GM23248 (cell line): Measurements from ENCODE around the gene KIF1A. TPM values are rescaled to one million over a fixed set of nuclear protein-coding genes. Genes with fewer than 3 reads are reported as not detected.
"Not testable (repeated sequence)": the region's sequence is repeated elsewhere in the genome, so short reads cannot be mapped to it uniquely, and the experiment has no call there.

Experiments
- DNase-seq: peaks from one replicate; pipeline ENCODE4 v3.0.0-alpha.2; 2015
- H2AFZ ChIP-seq: fragments of 200-600 bp; sonication (generic); 2 replicates; pipeline ENCODE4 v1.6.1; 2016; ENCODE audit warnings: antibody characterized with exemption
- H3F3A ChIP-seq: fragments of 200-600 bp; sonication (generic); 2 replicates; pipeline ENCODE4 v1.6.1; 2016; ENCODE audit warnings: mild to moderate bottlenecking, antibody characterized with exemption, mixed run types; ENCODE audit not compliant: insufficient read depth
- H3K27ac ChIP-seq: fragments of 200-600 bp; sonication (generic); 2 replicates; pipeline ENCODE4 v1.5.1; 2016; ENCODE audit warnings: mild to moderate bottlenecking
- H3K27me3 ChIP-seq: fragments of 200-600 bp; sonication (generic); replicated peaks from 2 replicates; pipeline ENCODE4 v1.6.1; 2016; ENCODE audit warnings: mild to moderate bottlenecking; ENCODE audit not compliant: insufficient read depth
- H3K36me3 ChIP-seq: fragments of 200-600 bp; sonication (generic); 2 replicates; pipeline ENCODE4 v1.6.1; 2016; ENCODE audit warnings: low read depth, mild to moderate bottlenecking
- H3K4me1 ChIP-seq: fragments of 200-600 bp; sonication (generic); 2 replicates; pipeline ENCODE4 v1.6.1; 2016; ENCODE audit warnings: mild to moderate bottlenecking; ENCODE audit not compliant: insufficient read depth
- H3K4me2 ChIP-seq: fragments of 200-600 bp; sonication (generic); one replicate; pipeline ENCODE4 v1.6.1; 2016; ENCODE audit warnings: mild to moderate bottlenecking; ENCODE audit not compliant: unreplicated experiment
- H3K4me3 ChIP-seq: fragments of 200-600 bp; sonication (generic); 2 replicates; pipeline ENCODE4 v1.5.1; 2016; ENCODE audit warnings: mild to moderate bottlenecking
- H3K79me2 ChIP-seq: fragments of 200-600 bp; sonication (generic); 2 replicates; pipeline ENCODE4 v1.6.1; 2016; ENCODE audit warnings: mild to moderate bottlenecking; ENCODE audit not compliant: insufficient read depth
- H3K9ac ChIP-seq: fragments of 200-600 bp; sonication (generic); 2 replicates; pipeline ENCODE4 v1.6.1; 2016; ENCODE audit warnings: mild to moderate bottlenecking
- H3K9me2 ChIP-seq: fragments of 200-600 bp; sonication (generic); 2 replicates; pipeline ENCODE4 v1.6.1; 2016; ENCODE audit warnings: mixed run types, mild to moderate bottlenecking, moderate library complexity; ENCODE audit not compliant: insufficient read depth
- H3K9me3 ChIP-seq: fragments of 200-600 bp; sonication (generic); one replicate; pipeline ENCODE4 v1.6.1; 2017; ENCODE audit warnings: low read depth
- H4K20me1 ChIP-seq: fragments of 200-600 bp; sonication (generic); 2 replicates; pipeline ENCODE4 v1.6.0; 2016; ENCODE audit not compliant: insufficient read depth
- WGBS, 2 experiments: methylation state at CpG; one replicate each; pipeline ENCODE4 v1.1.6; 2015 to 2017; ENCODE audit warnings: low lambda C conversion rate in 2 of 2, low coverage in 1 of 2; ENCODE audit errors: missing lambda C conversion rate in 2 of 2; 5-methylcytosine and 5-hydroxymethylcytosine counted together
- in situ Hi-C: fragments of 300-500 bp; cut with MboI; formaldehyde crosslinking; loops from 2 replicates; pipeline ENCODE4 v1.15.0; 2020
- polyA plus RNA-seq: library from polyadenylated mRNA; unstranded; fragments of >200 nt; fragmentation: Nextera tagmentation; extraction: Ambion mirVana; gene quantifications from 2 replicates; pipeline ENCODE4 v1.2.1, GENCODE V29; 2016
- total RNA-seq: library from RNA; depleted of rRNA; stranded (reverse); fragments of >200 nt; shearing (Covaris generic); gene quantifications from 2 replicates; pipeline ENCODE4 v1.2.3, GENCODE V29; 2014

The KIF1A gene
- total and polyA plus RNA-seq, 2 experiments from 2014 or later, result under 0.01 to 0.05 TPM

DNA sequence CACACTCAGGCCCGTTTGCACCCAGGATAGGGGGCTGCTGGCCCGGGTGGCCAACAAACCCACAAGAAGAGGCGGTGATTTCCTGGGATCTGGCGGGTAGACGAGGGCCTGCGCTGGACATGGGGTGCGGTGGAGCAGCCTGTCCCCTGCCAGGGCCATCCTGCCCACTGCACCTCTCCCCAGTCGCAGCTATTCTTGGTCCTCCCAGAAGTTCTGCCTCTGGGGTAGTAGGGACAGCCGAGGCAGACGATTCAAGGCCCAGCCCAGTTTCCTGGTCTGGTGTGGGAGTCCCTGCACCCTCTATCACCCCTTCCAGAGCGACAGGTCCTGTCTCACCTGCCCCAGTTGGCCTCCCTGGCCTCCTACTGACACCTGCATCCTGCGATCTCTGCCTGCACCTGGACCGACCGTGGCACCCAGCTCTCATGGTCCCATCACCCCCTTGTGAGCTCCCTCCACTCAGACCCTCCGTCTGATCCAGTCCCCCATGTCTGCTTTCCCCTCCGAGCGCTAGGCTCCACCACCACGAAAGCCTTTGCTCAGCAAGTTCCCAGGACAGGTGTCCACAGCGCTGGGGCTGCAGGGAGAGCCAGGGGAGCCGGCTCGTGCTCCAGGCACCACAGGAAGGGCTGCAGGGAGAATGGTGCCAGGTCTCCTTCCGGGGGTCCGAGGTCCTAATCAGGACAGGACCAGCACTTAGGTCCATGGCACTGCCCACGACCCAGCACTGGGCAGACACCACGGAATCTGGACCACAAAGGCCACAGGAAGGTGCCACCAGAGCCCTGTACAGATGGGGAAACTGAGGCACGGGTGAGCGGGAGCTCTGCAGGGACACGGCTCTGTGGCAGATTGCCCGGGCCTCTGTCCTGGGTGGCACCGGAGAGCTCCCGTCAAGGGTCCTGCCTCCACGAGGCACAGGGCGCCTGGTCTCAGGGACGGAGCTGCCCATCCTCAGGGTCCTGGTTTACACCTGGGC lies 127.1 kb downstream of the KIF1A start:
- H3K9me3 ChIP-seq, in situ Hi-C loops: not testable (repeated sequence)
- whole genome bisulfite sequencing, 2 experiments, result 60 to 62% methylated on average over 14 to 17 of the region's 34 CpGs

DNA sequence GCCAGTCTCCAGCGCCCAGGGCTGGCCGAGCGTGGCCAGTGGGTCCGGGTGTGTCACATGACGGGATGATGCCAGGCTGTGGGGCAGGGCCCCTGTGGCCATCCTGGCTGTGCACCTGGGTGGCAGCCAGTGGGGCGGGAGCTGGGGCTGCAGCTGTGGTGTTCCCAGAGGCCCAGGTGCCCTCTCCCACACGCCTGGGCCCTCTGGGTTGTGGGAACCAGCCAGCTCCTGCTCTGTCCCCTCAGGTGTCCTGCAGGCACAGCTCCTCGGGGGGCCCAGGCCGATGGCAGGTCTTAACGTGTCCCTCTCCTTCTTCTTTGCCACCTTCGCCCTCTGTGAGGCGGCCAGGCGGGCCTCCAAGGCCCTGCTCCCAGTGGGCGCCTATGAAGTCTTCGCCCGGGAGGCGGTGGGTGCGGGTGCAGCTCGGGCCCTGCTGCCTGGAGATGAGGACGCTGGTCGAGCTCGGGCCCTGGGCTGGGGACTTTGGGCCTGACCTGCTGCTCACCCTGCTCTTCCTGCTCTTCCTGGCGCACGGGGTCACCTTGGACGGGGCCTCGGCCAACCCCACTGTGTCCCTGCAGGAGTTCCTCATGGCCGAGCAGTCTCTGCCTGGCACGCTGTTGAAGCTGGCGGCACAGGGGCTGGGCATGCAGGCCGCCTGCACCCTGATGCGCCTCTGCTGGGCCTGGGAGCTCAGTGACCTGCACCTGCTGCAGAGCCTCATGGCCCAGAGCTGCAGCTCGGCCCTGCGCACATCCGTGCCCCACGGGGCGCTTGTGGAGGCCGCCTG lies 128.2 kb downstream of the KIF1A start, which contains the start of gene AQP12A:
TSS of gene AQP12A (plus strand) at position 236 of the 790 bp plus-strand sequence. CDS start at position 284, 48 bp downstream.
- DNase-seq, H3K4me3 ChIP-seq, H3K9ac ChIP-seq, in situ Hi-C loops, H3K4me1 ChIP-seq, H3K27ac ChIP-seq, H3K36me3 ChIP-seq, H3K4me2 ChIP-seq, H3K9me2 ChIP-seq, H3K79me2 ChIP-seq, H2AFZ ChIP-seq, H3K27me3 ChIP-seq, H3K9me3 ChIP-seq, H4K20me1 ChIP-seq, H3F3A ChIP-seq: not testable (repeated sequence)
- 74 to 85% methylated on average over 4 to 19 of the region's 37 CpGs for WGBS, 2 experiments

More for the DNA sequence above, 127.1 kb downstream of the KIF1A start:
- H3K4me2 ChIP-seq, H3K27me3 ChIP-seq, H3K36me3 ChIP-seq, DNase-seq, H4K20me1 ChIP-seq, H3K4me3 ChIP-seq, H2AFZ ChIP-seq, H3K4me1 ChIP-seq, H3K9ac ChIP-seq, H3F3A ChIP-seq, H3K79me2 ChIP-seq, H3K27ac ChIP-seq, H3K9me2 ChIP-seq: not testable (repeated sequence)

DNA sequence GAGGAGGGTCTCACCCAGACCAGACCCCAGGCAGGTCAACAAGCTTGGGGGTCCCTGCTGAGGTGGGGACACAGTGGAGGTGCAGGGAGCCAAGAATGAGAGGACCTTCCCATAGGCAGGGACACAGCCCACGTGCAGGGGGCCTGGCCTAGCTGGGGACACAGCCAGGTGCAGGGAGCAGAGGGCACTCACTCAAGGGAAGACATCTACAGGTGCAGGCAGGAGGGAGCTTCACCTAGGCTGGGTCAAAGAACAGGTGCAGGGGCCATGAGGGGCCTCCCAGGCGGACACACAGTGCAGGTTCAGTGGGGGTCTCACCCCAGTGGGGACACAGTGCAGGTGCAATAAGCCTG lies 129.0 kb downstream of the KIF1A start:
- H3K4me2 ChIP-seq, H3K9me3 ChIP-seq, H3K27ac ChIP-seq, H3K4me3 ChIP-seq, H3F3A ChIP-seq, H3K9me2 ChIP-seq, H3K4me1 ChIP-seq, H3K36me3 ChIP-seq, H3K79me2 ChIP-seq, H4K20me1 ChIP-seq, H3K9ac ChIP-seq, in situ Hi-C loops, DNase-seq, H2AFZ ChIP-seq: not testable (repeated sequence)
- peaks cover 16% of the 10 kb centered on the region for H3K27me3 ChIP-seq
- WGBS, 2 experiments, result 20% methylated on average over 1 of the region's 2 CpGs; no CpG with 5 or more reads in 1 of the 2 experiments

DNA sequence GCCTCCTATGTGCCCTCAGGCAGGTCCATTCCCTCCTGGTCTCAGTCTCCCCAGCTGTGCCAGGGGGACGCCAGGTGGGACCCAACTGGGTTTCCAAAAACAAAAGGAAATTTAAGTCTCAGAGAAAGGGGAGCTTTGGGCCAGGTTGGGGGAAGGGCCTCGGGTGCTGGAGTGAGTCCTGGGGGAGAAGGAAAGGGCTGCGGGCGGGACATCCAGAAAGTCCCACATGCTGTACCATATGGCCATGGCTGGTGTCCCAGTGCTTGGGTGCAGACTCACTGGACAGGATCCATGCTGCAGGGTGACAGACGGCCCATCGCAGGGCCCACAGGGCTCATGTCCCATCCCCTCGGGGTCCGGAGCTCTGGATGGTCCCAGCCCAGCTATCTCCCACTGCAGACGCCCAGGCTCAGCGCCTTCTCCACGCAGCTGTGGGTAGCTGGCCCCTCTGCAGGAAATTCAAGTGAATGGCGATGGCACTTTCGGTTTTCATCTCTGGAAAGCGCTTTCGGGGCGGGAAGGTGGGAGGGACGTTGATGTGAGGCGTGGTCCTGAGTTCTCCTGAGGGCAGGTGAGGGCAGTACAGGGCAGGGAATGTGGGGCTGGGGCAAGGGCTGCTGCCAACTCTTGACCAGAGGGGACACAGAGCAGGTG lies 129.5 kb downstream of the KIF1A start:
- H4K20me1 ChIP-seq, in situ Hi-C loops, H3K9me2 ChIP-seq, H3K36me3 ChIP-seq, H2AFZ ChIP-seq, H3K4me2 ChIP-seq, H3F3A ChIP-seq, H3K9me3 ChIP-seq, H3K4me1 ChIP-seq, H3K9ac ChIP-seq, H3K27ac ChIP-seq, H3K4me3 ChIP-seq, H3K79me2 ChIP-seq, DNase-seq: not testable (repeated sequence)
- H3K27me3 ChIP-seq, result peaks cover 21% of the 10 kb centered on the region
- 34 to 71% methylated on average over 4 to 7 of the region's 18 CpGs for WGBS, 2 experiments
